GM18870 (cell line): ENCODE data around the gene CUX1.

Experiments used
- ATAC-seq: cut with Tn5 transposase; IDR thresholded peaks from one replicate; pipeline ENCODE4 v1.9.1; 2021; ENCODE audit warnings: moderate library complexity; ENCODE audit not compliant: unreplicated experiment

The CUX1 gene

DNA sequence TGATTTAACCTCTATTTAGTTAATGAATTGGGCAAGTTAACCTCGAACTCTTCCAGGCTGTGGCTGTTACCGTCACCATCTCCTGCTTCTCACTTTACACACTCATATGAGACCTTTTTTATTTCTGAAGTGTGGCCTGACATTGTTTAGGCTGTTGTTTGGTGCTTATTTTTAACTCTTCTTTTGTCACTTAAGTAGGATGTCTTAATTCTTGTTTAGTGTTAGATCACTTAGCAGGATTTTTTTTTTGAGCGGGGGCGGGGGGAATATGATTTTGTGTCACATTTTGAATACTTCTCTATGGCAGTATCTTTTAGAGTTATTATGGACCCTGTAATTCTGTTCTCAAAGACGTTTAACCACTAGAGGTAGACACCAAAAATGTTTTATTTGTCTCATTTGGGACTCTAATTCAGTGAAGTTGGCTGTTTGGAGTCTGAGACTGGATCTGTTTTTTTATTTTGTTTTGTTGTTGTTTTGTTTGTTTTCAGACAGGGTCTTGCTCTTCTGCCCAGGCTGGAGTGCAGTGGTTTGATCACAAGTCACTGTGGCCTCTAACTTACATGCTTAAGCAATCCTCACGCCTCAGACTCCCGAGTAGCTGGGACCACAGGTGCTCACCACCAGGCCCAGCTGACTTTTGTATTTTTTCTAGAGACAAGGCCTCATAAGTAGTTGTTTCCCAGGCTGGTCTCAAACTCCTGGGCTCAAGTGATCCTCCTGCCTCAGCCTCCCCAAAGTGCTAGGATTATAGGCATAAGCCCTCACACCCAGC is 73.5 kb downstream of the CUX1 start:
- no peak for ATAC-seq

DNA sequence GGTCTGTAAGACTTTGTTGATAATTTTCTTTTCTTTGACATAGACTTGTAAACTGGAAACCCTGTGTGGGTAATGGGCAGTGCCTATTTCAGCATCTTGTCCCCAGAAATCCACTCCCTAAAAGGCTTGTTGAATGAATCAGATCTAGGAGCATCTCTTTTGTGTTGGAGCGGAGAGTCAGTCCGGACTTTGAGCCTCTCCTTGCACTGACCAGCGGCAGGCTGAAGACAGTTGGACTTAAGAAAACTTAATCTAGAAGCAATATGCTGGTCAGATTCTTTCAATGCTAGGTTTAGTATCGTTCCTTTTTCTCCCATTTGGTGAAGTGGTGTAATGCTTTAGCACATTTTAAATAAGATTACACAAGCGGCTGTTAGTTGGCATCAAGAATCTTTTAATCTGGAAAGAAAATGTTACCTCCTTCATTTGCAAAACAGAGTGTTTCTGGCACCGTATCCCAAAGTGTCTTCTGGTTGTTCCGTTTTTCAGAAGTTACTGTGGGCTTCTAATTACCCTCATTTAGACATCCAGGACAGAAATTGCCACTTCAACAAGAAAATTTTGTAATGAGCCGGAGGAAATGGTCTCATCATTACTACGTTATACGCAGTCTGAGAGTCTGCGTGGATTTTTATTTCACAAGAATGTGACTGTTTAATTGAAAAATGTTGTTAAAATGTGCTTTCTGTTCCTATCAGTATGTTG is 74.7 kb downstream of the CUX1 start:
- ATAC-seq = no peak

DNA sequence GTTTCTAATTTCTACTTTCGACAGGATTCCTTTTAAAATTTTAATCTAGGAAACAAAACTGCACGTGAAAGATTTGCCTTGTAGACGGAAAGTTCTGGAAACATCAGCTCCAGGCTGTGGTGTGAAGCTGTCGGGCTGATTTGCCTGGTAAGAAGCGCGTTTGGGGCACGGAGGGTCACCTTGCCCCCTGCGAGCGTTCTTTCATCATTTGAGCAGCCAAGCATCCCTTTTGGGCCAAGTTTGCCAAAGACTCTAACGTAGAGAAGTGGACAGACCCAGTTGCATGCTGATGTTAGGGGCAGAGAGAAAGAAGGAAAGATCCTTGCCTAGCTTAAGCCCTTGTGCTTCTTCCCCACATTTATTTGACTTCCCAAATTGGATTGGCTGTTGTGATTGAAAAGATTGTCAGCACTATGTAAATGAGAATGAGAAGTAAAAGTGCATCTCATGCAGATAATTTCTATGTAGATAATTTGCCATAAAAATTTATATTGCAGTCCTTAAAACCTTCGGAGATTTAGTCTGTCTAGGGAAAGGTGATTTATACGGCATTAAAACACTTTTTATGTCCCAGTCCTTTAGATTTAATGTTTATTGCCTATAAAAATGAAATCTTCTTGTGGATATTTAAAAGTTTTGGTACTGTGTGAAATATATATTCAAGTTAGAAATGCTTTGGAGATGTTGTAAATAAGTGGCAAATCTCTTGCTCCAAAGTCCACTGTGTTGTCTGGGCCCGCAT is 76.1 kb downstream of the CUX1 start:
- ATAC-seq = no peak

DNA sequence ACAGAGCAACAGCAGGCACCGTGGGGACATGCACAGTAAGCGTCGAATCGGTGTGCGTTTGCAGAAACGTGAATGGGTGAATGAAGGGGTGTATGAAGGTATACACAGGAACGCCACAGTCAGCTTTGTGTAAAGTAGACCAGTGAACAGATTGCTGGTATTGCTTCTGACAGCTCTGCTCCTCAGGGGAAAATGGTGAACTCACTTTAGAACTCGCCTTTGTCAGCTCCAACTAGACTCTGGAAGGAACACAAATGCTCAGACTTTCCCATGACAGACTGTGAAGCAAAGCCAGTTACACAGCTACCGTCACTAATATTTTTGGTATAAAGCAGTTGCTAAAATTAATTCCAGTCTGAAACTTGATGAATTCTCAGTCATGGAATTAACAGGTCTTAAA is 78.9 kb downstream of the CUX1 start:
- ATAC-seq = no peak

DNA sequence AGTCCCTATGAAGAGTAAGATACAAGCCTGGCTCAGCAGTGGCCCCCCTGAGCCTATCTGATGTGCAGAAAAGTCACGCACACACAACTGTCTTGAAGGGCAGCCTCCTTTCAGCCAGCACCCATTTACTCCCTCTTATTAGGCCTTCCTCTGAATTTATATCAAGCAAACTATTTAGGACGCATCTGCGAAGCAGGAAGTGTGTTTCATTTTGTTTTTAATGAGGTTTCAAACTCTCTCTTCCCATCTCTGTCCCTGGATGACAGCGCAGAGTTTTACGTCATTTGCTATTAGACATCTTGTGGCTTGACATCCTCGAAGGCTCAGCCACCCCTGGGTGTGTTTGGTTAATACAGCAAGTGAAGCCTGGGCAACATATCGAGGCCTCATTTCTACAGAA is 79.5 kb downstream of the CUX1 start:
- no peak for ATAC-seq

DNA sequence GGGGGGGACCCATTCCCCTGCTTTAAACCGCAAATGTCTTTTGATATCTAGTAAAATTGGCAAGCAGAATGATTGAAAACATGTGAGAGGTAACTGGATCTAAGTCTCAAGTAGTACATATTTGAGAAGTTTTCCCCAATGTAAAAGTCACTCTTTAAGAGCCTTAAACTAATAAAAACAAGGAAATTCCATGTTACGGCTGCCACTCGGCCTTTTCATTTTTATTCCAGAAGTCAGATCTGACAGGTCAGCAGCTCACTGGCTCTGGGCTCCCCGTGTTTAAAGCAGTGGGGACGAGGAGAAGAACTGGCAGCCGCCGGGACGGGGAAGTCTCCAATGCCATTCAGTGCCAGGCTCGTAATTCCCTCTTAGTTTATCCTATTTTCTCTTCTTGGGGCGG is 80.7 kb downstream of the CUX1 start:
- ATAC-seq = no peak

DNA sequence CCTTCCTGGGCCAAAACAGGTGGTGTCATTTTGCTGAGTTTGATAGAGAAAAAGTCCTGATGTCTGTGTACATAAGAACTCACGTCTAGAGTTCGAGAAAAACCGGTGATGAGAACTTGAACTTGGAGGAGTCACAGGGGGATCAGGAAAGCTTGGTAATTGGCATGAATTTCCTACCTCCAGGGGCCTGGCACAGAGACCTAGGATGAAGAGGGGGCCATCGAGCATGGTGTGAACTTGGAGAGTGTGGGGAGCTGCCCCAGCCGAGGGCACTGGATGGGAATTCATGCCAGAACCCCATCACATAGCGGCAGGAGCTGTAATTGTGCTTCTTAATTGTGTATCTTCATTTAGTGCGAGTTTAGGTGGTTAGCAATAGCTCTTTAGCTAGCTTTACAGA is 82.2 kb downstream of the CUX1 start:
- ATAC-seq = no peak

DNA sequence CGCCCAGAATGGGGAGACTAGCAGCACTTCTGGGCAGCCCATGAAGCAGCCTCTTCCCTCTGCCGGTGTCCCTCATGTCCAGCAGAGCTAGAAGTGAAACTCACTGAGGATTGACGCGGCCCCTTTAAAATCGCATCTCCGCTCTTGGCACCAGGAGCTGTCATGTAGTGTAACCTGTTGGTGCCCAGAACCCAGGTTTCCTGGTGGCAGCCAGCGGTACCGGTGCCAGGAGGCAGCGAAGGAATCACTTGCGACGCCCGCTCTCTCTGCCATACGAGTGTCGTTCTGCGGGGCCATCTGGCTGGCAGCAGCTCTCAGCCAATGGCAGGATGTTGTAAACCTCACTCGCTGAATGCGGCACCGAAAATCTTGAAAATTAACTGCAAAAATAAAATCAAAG is 82.7 kb downstream of the CUX1 start:
- no peak for ATAC-seq

DNA sequence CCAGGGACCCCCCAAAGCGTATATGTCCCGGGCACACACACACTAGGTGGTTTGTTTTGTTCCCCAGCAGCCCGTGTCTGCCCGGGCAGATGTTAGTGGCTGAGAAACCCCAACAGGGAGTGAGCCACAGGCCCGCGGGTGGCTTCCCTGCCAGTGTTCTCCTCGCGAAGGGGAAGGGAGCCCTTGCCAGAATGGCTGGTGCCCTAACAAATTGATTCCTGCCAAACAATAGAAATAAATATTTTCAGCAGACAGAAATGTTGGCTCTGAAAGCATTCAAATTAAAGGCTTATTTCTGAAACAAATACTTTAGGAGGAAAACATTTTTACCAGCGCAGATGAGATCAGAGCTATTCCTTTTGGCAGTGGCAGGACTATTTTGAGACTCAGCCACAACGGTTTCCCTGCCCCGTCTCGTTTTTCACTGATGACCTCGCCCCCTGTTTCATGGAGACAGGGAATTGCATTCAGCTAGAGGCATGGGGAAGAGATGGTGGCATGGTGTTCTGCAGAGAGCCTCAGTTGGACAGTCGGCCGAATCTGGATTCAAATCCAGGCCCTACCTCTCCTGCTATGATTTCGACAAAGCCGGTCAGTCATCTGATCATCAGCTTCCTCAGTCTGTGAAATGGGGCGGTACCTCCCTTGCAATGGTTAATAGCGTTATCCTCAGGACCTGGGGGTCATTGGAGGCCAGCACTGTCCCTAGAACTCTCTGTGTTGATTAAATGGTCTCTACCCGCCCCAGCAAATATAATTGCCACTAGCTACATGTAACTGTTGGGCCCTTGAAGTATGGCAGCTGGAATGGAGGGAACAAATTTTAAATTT is 84.5 kb downstream of the CUX1 start:
- ATAC-seq = no peak

DNA sequence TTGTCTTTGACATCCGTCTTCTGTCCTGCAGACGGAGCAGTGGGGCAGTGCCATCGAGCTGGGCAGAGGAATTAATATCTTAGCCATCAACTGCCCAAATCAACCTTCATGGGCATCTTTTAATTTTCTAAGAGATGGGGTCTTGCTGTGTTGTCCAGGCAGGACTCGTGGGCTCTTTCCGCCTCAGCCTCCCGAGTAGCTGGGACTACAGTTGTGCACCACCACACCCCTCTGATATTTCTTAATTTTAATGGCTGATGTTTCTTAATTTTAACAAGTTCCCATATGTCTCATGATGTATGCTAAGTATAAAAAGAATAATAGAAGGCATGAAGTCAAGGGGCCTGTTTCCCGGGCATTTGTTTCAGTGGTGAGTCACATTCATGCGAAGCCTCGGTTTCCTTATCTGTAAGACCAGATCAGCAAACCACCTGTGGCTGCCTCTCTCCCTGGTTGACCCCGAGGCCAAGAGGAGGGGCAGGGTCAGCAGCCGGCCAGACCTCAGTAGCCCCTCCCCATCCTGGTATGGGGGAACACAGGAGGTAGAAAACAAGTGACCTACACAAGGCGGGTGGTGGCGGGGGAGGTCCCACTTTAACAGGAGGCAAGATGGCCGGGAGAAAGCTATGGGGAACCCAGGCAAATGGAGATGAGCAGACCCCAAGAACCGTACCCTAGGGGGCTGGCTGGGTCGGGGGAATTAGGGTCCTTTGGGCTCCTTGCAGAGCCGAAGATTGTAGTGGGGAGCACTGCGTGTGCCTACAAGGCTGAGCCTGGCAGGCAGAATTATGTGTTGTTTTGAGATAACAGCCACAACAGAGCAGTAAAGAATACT is 85.5 kb downstream of the CUX1 start:
- no peak for ATAC-seq

DNA sequence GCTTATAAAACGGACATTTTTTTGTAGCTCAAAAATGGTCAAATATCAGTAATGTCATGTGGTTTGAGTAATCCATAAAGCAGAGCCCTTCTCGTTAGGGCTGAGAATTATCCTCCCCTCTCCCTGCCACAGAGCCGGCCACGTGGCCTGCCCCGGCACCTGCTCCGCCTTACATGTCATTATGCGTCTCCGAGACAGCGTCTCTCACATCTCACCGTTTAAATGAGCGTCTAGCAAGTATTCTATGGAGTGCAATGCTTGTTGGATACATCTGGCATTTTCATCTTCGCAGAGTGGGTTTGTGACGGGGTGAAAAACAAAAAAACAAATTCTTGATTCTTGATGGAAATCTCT is 86.1 kb downstream of the CUX1 start:
- no peak for ATAC-seq

DNA sequence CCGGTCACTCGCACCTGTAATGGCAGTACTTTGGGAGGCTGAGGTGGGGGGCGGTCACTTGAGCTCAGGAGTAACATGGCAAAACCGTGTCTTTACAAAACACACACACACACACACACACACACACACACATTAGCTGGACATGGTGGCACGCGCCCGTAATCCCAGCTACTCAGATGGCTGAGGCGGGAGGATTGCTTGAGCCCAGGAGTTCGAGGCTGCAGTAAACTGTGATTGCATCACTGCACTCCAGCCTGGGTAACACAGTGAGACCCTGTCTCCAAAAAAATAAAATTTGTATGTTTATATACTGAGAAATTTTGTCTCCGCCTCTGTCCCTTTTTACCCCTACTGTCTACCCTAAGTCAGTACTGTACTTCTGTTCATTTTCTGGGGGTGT is 86.6 kb downstream of the CUX1 start:
- ATAC-seq = no peak

DNA sequence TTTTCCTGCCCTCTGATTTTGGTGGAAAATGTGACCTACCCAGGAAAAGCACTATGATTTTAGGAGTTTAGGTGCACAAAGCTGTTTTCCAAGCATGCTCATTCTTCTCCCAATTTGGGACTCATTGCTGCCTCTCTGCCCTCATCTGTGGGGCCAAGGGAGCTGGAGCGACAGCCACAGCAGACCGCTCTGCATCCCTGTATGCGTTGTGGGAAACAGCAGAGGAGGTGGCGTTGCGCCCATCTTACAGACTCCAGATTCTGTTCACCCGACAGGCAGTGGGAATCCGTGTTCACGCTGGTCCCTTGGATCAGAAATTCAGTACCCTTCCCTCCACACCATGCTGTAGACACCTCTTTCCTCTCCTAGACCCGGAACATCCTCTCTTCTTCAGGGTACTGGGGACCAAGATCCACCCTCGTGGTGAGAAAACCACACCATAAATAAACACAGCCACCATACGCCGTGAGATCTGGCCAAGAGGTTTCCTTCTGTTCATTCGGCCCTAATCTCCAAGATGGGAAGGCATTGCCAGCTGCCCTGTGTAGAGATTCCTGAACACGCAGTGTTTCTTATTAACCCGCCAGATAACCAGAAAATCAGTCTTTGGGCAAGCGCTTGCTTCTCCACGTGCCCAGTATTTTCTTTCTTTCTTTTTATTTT is 87.9 kb downstream of the CUX1 start:
- ATAC-seq = no peak

DNA sequence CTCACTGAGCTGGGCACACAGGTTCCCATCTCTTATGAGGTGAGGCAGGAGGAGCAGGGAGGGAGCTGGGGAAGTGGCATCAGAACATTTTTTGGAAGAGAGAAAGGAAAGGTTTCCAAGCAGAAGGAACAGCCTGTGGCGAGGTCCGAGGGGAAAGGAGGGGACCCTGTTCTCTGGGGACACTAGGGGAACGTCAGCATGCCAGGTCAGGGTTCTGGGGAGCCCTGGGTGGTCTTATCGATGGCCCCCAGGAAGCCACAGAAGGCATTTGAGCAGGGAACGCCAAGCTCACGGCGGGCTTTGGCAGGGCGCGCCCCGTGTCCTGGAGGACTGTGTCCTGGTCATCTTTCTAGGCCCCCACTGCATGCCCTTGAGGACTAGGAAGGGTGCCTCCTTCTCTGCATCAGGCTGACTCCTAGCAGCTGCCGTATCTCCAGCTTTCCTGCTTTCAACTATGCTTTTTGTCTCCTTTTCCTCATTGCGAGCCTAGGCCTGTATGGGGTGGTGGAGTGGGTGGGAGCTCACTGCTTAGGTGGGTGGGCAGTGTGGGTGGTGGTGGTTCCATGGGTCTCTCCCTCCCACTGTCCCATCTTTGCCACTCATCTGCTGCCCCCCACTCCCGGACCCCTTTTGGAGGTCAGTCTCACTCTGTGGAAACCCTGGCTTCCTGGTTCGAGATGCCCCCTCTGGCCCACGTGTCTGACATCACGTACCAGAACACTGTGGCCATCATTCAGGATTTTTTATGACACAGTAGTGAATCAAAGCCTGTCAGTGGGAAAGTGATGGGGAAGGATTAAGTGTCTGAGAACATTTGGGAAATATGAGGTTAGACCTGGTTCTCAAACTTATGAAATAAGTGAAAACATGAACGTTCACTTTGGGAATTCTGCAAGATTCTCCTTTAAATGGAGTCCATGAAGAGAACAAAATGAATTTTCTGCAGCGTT is 89.1 kb downstream of the CUX1 start:
- no peak for ATAC-seq

DNA sequence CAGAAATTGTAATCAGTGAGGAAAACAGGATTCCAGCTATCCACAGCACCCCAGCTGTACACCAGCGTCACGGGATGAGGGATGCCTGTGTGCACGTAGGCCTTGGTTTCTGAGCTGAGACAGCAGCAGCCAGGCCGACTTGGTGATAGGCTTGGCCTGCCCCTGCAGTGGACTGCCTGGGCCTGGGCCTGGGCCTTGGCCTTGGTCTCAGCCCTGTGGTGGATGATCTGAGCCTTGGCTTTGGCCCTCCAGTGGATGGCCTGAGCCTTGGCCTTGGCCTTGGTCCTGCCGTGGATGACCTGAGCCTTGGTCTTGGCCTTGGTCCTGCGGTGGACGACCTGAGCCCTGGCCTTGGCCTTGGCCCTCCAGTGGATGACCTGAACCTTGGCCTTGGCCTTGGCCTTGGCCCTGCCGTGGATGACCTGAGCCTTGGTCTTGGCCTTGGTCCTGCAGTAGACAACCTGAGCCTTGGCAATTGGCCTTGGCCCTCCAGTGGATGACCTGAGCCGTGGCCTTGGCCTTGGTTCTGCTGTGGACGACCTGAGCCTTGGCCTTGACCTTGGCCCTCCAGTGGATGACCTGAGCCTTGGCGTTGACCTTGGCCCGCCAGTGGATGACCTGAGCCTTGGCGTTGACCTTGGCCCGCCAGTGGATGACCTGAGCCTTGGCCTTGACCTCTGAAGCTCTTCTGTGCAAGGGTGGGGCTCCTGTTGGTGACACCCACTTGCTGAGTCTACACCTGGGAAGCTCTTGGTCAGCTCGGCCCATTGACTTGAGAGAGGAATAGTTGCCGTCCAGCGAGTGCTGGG is 93.8 kb downstream of the CUX1 start:
- no peak for ATAC-seq

DNA sequence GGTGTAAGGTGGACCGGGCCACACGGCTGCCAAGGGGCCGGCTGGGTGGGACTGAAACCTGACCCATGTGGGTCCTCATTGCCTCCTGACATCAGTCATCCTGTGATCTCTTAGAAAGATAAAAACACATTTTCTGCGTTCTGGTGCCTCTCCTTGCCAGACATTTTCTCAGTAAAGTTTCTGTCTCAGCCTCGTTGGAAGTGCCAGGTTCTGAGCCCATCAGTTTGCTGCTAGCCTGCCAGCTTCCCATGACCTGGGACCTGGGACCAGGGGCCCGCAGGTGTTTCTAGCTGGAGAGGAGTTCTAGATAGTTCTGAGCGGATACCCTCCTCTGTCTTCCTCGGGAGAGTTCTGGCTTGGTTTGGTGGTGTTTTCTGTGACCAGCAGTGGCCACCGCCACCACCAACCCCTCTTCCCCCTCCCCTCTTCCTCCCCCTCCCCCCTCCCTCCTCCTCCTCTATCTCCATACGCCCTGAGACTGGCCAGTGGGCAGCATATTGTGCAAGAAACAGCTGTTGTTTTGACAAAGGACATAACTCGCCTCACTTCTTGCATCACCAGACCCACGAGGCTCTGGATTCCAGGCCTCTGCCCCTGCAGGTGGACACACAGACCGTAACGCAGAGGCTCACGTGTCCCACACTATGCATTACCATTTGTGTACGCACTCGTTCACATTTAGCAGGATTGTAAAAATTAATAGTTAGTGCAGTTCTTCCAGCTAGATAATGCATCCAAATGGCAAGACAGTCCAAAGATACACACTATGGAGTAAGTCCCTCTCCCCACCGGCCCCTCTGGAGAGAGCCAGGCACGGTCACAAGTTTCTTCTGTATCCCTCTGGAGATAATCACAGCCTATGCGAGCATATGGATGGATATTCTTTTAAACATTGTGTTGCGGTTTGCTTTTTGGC is 94.6 kb downstream of the CUX1 start:
- no peak for ATAC-seq

DNA sequence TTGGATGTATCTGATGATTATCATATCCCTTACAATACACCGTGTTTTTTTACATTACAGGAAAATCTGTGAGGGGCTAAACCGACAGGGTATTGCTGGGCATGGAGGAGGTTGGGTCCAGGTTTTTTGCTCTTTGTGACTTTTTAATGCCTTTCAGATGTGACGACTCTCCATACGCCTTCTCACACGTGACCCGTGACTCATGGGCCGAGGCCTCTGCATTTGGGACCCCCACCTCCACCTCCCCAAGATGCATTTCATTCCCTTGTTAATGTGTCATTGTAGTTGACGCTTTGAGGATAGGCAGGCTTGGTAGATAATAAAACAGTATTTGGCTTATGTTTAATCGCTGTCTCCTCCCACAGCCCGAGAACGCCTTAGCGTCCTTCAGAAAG is 95.3 kb downstream of the CUX1 start:
- ATAC-seq = no peak
